ENCODE measurements around the gene ADRB1.

ADRB1 gene

GRCh38 chr10:114026189-114027040 is 17.3 kb upstream of the ADRB1 start:
- DNase-seq = peak; percentile 68

GRCh38 chr10:114027041-114027394 is 16.6 kb upstream of the ADRB1 start:
- peak; percentile 55 for DNase-seq

GRCh38 chr10:114027951-114028350 is 15.7 kb upstream of the ADRB1 start:
- no peak for DNase-seq

GRCh38 chr10:114028425-114028824 is 15.2 kb upstream of the ADRB1 start:
- DNase-seq = no peak

- DNase-seq = no peak
Observed at GRCh38 chr10:114029655-114030054, 14.0 kb upstream of the ADRB1 start.

DNA sequence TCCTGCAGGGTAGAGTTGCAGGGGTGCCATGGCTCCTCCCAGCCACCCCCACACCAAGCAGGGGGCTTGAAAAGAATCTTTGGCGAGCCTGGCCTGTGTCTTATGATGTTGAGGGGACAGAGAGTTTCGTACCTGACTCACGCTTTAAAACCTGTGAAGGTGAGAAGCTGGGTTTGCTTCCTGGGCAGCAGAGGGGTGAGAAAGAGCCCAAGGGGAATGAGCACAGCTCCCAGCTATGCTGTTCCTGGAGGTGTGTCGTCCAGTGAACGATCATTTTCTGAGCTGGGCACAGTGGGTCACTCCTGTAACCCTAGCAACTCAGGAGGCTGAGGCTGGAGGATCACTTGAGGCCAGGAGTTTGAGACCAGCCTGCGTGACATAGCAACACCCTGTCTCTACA is 13.5 kb upstream of the ADRB1 start:
- no peak for DNase-seq

- no peak for DNase-seq
Observed at GRCh38 chr10:114031073-114031972, 12.3 kb upstream of the ADRB1 start.

GRCh38 chr10:114033566-114033965 is 10.1 kb upstream of the ADRB1 start:
- DNase-seq = no peak

DNA sequence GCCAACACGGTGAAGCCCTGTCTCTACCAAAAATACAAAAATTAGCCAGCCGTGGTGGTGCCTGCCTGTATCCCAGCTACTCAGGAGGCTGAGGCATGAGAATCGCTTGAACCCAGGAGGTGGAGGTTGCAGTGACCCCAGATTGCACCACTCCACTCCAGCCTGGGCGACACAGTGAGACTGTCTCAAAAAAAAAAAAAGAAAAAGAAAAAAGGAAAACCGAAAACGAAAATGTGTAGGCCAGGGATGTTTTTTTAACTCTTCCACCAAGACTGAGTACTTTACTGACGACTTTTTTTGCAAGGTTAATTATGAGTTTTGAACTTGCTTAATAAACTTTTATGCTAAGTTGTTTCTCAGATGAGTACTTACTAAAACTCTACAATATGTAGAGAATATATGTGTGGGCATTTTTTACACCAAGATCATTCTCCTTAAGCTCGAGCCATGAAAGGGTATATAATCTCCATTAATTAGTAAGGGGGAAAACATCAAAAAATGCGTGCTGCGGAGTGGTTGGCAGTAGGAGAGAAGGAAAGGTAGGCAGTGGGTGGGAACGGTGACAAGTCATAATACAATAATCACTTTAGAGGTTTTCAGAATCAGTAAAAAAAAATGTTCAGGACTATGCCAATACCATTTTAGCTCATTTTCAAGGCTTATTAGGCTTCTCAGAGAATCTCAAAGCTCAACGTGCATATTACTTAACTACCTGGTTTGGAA is 8.6 kb upstream of the ADRB1 start:
- DNase-seq = no peak

DNA sequence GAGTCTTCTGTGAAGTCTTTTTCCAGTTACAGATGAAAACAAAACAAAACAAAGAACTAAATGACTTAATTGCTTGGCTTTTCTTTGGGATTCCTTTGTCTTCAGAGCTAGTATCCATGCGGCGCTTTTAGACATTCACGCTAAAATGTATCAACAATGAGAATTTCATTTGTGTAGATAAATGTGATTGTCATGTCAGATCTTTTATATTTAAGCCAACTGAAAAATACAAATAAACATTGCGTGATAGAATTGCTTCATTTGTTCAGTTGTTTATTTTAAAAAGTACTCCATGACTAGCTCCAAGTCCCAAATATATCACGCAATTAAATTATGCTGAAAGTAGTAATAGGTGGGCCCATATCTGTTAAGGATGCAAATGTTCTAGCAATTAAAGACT is 7.9 kb upstream of the ADRB1 start:
- no peak for DNase-seq

DNA sequence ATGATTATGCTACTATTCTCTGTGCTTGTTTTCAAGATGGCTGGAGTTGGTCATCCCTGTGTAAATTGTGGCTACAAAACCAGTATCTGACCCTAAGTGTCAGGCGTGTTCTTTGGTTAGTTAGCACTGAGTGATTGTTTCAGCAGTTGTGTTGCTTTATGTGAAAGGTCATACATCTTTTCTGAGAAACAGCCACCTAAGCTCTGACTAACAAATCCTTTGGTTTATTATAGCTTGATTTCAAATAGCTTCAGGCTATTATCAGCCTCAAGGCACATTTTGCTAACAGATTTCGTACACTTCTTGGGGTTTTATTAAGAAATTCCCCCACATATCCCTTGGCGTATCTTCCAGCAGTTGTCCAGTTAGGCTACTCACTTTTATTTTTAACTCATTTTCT is 4.8 kb upstream of the ADRB1 start:
- no peak for DNase-seq

GRCh38 chr10:114041166-114041565 is 2.5 kb upstream of the ADRB1 start:
- no peak for DNase-seq

- DNase-seq = peak; percentile 79
Observed at GRCh38 chr10:114042895-114043531, 653 bp upstream of the ADRB1 start.

DNA sequence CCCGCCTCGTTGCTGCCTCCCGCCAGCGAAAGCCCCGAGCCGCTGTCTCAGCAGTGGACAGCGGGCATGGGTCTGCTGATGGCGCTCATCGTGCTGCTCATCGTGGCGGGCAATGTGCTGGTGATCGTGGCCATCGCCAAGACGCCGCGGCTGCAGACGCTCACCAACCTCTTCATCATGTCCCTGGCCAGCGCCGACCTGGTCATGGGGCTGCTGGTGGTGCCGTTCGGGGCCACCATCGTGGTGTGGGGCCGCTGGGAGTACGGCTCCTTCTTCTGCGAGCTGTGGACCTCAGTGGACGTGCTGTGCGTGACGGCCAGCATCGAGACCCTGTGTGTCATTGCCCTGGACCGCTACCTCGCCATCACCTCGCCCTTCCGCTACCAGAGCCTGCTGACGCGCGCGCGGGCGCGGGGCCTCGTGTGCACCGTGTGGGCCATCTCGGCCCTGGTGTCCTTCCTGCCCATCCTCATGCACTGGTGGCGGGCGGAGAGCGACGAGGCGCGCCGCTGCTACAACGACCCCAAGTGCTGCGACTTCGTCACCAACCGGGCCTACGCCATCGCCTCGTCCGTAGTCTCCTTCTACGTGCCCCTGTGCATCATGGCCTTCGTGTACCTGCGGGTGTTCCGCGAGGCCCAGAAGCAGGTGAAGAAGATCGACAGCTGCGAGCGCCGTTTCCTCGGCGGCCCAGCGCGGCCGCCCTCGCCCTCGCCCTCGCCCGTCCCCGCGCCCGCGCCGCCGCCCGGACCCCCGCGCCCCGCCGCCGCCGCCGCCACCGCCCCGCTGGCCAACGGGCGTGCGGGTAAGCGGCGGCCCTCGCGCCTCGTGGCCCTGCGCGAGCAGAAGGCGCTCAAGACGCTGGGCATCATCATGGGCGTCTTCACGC is 825 bp downstream of the ADRB1 start:
- peak; percentile 77 for DNase-seq

DNA sequence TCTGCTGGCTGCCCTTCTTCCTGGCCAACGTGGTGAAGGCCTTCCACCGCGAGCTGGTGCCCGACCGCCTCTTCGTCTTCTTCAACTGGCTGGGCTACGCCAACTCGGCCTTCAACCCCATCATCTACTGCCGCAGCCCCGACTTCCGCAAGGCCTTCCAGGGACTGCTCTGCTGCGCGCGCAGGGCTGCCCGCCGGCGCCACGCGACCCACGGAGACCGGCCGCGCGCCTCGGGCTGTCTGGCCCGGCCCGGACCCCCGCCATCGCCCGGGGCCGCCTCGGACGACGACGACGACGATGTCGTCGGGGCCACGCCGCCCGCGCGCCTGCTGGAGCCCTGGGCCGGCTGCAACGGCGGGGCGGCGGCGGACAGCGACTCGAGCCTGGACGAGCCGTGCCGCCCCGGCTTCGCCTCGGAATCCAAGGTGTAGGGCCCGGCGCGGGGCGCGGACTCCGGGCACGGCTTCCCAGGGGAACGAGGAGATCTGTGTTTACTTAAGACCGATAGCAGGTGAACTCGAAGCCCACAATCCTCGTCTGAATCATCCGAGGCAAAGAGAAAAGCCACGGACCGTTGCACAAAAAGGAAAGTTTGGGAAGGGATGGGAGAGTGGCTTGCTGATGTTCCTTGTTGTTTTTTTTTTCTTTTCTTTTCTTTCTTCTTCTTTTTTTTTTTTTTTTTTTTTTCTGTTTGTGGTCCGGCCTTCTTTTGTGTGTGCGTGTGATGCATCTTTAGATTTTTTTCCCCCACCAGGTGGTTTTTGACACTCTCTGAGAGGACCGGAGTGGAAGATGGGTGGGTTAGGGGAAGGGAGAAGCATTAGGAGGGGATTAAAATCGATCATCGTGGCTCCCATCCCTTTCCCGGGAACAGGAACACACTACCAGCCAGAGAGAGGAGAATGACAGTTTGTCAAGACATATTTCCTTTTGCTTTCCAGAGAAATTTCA is 1.7 kb downstream of the ADRB1 start:
- peak; percentile 84 for DNase-seq

DNA sequence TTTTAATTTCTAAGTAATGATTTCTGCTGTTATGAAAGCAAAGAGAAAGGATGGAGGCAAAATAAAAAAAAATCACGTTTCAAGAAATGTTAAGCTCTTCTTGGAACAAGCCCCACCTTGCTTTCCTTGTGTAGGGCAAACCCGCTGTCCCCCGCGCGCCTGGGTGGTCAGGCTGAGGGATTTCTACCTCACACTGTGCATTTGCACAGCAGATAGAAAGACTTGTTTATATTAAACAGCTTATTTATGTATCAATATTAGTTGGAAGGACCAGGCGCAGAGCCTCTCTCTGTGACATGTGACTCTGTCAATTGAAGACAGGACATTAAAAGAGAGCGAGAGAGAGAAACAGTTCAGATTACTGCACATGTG is 2.4 kb downstream of the ADRB1 start:
- peak; percentile 23 for DNase-seq

DNA sequence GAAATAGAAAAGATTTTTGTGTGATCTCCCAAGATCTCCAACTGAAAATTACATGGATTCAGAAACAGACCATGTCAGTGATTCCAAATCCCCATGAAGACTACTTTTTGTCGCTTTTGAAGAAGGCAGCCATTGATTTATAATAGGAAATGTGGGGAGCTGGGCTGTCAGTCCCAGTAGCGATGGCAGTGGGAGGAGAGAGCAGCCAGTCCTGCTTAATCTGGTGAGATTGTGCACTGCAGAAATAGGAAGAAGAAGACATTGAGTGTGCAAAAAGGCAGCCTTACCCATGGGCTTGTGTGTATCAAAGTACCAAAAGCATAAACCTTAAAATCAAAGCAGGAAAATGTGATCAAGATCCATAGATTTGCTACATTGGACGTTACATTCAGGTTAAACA is 4.8 kb downstream of the ADRB1 start:
- DNase-seq = no peak

DNA sequence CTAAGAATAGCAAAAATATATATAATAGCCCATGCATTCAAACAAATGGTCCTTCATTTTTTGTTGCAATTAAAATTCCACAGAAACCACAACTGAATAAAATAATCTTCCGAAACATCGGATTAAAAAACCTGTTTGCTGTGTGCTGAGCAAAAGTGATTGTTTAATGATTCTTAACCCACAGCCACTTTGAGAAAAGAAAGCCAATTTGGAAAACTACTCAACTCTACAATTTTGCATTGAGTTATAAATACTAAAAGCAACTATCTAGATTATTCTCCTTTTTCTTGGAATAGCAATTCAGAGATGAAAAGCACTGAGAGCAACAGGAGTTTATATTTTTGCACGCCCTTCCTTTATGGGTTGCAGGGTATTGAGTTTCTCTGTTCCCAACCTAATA is 8.0 kb downstream of the ADRB1 start:
- DNase-seq = no peak

GRCh38 chr10:114052255-114052654 is 8.6 kb downstream of the ADRB1 start:
- DNase-seq = no peak

GRCh38 chr10:114053946-114054345 is 10.3 kb downstream of the ADRB1 start:
- no peak for DNase-seq

DNA sequence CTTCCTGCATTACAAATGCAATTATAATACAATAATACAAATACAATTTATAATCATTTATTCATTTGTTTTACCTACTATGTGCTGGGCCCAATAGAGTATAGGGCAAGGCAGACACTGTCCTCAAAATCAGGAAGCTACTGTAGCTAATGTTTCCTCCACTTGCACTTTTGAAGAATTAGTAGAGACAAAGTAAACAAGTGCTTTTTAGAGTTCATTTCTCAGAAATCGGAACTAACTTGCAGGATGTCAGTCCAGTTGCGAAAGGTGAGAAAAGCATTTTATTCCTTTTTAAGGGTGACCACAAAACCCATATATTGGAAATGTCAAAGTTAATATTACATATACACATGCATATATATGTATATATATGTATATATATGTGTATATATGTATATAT is 14.2 kb downstream of the ADRB1 start:
- DNase-seq = no peak
